GM21447 (cell line): Measurements from ENCODE around the gene FMN1.
"Not testable (repeated sequence)": the region's sequence is repeated elsewhere in the genome, so short reads cannot be mapped to it uniquely, and the experiment has no call there.

Experiments
- ATAC-seq: cut with Tn5 transposase; IDR thresholded peaks from one replicate; pipeline ENCODE4 v1.9.1; 2021; ENCODE audit not compliant: unreplicated experiment

The FMN1 gene

DNA sequence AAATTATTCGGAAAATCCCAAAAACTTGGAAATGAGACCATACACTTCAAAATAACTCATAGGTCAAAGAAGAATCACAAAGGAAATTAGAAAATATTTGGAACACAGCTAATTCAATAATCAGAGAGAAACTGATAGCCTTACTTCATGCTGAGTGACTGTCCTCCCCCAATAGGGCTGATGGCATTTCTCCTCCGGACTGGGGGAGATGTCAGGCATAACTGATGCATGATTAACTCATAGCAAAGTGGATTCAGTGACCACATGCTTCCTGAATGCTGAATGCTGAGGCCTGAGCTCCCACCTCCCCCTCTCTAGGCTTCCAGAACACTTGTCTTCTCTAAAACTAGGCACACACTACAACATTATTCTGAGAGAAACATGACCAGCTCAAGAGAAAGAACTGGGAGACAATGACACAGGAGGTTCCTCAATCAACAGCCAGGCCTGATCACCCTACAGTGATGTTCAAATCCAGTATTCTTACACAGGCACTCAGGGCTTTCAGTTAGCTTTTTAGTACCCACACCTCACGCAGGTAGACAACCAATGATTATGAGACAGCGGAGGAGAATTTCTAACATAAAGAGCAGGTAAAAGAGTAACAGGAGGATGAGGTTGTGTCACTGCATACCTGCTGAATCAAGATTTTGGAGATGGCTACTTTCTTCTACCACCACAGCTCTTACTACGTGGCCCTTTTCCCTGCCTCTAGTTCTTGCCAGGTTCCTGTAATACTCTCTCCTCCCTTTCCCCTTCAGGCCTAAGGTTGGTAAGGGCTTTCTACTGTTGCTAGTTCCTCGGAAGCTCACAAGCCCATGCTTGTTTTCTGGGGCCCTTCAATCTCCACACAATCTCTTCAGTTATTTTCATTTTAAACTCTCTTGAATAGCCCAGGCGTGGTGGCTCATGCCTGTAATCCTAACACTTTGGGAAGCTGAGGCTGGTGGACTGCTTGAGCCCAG lies 96.1 kb downstream of the FMN1 start:
- ATAC-seq = no peak

DNA sequence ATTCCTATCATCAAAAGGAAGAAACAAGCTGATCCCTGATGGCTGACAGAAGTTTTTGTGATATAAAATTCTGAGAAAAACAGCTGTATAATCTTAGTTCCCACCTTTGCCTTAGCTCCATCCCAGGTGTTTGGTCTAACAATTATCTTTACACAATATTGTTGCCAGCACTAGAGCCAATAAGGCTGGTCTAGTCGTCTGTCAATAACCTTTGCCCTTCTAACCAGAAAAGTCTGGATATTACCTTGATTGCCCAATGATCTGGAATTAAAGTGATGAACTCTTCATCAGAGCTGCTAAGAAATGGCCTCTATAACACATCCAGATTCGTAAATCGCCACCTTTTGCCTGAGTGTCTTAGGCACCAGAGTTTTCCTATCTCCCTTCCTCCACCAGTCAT lies 98.4 kb downstream of the FMN1 start:
- ATAC-seq = no peak

- no peak for ATAC-seq
These were observed 98.9 kb downstream of the FMN1 start for GRCh38 chr15:33095641-33096040.

DNA sequence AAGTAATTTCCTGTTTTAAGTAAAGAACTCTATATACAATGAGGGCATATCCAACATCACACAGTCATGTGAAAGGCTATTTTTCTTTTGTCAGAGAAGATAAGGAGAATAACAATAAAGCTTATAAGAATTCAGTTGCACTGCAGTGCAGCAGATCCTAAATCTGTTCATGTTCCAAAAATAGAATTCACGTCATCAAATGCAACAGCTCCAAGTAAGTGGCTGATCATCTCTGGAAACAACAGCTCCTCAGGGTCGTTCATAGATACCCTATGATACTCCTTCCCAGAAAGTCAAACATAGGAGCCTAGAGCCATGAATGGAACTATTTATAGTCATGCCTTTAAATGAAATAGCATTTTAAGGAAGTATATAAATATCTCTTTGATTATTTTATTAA lies 100.2 kb downstream of the FMN1 start:
- ATAC-seq = no peak

DNA sequence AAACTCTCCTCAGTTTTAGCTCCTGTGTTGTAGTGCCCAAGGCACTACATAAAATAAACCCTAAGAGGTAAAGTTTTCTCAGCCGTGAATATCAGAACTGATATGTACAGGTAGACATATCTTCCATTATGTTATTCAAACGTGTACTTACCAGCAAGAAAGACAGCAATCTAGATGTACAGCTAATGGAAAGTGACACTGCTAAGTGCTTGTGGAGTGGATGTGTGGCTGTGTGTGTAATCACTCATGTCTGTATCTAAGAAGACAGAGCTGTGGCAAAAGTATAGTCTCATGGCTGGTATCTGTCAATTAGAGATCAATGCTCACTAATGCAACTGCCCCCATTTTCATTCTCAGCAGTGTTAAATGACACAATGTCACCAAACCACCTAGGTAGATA lies 101.3 kb downstream of the FMN1 start:
- no peak for ATAC-seq

DNA sequence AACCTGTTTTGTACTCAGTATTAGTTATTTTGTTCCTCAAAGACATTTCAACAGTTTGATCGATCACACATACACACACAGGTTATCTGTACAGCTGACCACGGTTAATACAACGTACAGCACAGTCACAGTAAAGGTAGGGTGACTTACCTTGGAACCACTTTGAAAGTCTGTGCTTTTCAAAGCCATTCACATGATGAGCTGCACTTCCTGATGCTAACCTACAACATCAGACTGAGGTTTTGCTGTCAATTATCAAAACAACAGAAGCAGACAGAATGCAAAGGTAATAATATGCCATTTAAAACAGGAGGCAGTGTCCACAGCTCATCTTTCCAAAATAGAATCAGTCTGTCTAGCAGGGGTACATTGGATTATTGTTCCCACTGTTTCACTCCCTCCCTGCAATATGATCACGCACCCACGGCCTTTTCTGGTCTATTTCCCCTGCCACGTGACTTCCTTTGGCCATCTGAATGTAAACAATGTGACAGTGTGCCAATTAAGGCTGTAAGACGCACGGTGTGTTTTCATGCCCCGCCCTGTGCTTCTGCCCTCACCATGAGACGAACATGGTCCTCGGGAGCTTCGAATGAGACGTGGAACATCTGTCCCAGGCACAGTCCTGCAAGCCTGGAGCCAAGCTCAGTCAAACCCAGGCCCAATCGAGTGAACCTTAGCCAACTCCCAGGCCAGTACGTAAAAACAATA lies 102.4 kb downstream of the FMN1 start:
- ATAC-seq = no peak

DNA sequence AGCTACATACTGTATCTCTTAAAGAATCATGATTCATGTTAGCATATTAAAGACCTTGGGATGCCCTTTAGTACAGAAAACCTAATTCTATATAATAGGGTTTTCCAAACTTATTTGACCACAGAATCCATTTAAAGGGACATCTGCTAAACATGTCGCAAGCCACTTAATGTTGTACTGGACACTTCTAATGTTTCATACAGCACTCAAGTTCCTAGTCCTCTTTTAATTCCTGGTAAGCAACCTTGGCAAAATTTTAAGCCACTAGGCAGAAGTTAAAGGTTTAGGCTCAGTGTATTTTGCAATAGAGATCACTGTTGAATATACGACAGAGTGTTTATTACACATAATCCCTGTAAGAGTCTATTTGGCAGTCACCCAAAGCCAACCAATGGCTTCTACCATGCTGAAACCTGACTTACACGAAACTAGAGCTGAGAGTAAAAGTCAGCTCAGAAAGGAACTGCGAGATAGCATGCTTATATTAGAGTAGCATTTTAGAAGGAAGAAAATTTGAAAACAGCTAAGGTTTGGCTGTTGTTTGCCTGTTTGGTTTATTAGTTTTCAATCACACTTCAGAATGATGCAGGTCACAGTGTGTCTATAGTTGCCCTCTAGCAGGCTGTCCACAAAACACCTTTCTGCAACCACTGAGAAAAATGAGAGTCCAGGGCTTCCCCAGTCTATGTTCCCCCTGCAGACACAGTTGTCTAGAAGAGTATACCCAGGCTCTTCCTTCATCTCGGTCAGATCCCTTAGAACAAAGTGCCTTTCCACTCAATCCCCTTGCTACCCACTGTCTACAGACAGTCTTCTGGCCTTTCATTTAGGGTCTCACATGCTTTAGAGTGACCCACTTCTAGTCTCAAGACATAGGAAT lies 104.4 kb downstream of the FMN1 start:
- no peak for ATAC-seq

DNA sequence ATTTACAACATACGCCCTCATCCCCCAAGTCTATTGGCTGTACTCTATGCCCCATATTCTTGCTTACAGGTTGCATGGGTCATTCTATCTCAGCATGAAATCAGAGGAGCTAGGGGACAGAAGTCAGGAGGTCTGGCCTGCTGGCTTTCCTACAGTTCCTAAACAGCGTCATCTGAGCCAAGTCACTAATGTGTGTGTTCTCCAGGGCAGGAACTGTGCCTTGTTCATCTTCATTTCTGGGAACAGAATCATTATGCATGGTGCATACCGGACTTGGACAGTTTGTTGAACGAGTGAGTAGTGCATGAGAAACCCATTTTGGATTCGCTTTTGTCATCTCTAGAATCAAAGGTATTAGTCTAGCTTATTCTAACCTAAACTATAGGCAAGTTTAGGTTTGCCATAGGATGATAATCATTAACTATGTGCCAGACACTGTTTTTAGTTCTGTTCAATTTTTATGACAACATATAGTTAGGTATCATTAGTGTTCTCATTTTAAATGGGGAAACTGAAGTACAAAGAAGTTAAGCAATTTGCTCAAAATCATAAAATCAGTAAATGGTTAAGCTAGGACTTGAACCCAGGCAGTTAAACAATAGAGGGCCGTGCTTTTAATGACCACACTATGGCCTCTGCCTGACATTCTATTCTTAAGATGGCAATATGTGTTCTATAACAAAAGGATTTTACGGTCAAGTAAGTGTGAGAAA lies 105.2 kb downstream of the FMN1 start:
- ATAC-seq = no peak

DNA sequence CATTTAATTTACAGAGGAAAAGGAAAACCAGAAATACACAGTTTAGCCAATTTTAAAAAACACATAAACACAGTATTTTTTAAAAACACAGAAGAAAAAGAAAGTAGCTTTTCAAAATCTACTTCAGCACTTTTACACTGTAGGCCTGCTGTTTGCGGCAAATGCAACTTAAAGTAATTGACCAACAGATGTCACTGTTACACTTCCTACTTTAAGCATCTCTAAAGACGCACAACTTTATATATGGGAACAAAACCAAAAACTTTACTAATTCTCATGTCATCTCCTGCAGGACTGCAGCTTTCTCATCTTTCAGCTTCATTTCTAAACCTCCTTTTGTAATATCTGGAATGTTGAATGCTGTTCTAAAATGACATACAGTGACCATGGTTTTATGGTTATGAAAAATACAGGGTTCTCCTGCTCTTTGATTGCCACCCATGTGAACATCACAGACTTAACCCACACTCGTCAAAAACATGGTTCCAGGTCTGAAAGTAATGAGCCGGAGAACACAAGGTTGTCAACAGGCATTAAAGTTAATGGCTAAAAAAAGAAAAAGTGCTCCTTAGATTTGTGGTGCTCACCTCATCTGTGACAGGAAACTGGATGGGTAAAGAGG lies 107.9 kb downstream of the FMN1 start:
- ATAC-seq = no peak

- ATAC-seq = no peak
These were observed 109.9 kb downstream of the FMN1 start for GRCh38 chr15:33084661-33085060.

DNA sequence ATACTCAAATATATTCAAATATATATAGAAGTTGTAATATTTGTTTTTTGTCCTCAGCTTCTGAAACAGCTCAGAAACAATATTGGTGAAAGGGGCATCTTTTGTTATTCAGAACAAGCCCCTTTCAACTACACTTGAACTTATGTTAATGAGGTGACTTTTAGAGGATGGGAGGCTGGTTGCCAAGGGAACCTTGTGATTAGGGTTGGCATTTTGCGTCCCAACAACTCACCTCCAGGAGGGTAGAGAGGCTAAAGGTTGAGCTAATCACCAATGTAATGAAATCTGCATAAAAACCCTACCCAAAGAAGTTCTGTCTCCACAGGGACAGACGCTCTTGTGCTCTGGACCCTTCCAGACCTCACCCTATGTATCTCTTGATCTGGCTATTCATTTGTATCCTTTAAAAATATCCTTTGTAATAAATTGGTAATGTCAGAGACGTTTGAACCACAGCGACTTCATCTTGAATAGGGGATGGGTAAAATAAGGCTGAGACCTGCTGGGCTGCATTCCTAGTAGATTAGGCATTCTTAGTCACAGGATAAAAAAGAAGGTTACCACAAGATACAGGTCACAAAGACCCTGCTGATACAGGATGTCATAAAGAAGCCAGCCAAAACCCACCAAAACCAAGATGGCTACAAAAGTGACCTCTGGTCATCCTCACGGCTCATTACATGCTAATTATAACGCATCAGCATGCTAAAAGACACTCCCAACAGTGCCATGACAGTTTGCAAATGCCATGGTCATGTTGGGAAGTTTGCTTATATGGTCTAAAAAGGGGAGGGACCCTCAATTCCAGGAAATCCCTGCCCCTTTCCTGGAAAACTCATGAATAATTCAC lies 111.1 kb downstream of the FMN1 start:
- no peak for ATAC-seq

DNA sequence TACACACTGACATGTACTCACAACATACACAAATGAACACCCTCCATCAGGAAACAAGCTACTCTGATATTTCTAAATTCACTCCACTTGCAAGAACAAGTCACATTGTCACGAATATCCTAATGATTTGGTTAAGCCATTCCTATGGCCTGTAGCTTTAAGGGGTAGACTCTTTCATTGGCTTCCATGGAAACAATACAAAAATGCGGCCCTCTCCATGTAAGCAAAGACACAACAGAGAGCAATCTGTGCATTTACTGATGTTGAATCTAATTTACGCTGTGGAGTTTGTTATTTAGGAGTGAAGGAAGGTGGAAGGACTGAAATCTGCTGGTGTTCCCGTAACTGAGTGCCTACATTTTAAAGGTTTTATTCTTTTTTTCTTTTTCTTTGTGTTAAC lies 114.5 kb downstream of the FMN1 start:
- ATAC-seq = no peak

GRCh38 chr15:33078607-33079006 lies 115.9 kb downstream of the FMN1 start:
- ATAC-seq = no peak

GRCh38 chr15:33076937-33077336 lies 117.6 kb downstream of the FMN1 start:
- ATAC-seq = no peak

GRCh38 chr15:33074942-33075341 lies 119.6 kb downstream of the FMN1 start:
- no peak for ATAC-seq

DNA sequence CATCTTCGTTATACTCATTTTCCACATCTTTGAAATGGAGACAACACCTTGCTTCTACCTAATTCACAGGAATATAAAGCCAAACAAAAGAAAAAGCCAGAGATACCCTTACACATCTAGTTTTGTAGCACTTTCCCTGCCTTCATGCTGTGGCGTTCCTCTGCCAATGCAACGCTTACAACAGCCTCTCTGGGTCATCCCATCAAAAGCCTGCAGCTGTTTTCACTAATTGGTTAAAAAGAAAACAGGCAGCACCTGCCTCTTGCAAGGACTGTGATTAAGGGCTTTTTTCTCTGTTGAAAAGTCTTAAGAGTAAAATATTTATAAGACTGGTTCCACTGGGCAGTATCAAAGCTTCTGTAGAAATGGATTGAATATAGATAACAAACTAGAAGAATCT lies 120.3 kb downstream of the FMN1 start:
- no peak for ATAC-seq

DNA sequence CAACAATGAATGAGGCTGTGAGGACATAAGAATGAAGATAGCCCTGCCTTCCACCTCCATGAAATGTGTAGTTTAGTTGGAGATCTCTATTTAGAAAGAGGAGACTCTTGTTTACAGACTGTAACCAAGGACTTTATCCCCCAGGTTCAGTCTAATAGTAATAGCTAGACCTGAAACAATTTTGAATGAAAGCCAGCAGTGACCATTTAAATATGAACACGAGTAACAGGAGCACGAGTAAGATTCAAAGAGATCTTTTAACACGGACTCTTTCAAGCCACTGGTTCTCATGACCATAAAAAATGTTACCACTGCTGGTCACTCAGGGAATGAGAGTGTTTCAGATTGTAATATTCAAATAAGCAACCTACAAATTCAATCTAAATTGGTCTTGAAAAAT lies 123.1 kb downstream of the FMN1 start:
- ATAC-seq = no peak

DNA sequence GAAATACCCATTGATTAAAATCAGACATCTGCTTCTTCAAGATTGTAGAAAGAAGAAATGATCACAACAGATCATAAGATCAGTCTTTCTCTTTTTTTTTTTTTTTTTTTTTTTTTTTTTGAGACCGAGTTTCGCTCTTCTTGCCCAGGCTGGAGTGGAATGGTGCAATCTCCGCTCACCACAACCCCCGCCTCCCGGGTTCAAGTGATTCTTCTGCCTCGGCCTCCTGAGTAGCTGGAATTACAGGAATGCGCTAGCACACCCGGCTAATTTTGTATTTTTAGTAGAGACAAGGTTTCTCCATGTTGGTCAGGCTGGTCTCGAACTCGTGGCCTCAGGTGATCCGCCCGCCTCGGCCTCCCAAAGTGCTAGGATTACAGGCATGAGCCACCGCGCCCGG lies 124.6 kb downstream of the FMN1 start:
- not testable (repeated sequence) for ATAC-seq

DNA sequence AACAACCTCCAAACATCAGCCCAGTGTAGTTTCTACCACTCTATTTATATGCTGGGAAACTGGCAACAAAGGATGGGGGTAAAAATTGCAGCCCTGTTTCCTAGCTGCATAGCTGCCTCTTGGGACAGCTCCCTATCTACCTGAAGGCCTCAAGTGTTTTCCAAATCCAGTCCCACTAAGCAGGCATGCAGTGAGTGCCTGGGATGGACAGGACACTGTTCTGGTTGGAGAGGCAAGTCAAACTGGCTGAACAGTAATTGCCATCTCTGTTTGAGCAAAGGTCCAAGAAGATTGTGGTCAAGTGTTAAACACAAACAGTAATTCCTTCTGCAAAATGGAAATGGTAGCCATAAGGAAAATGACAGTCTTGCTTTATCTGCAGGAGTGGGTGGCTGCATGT lies 125.4 kb downstream of the FMN1 start:
- ATAC-seq = no peak
